Stimulated activated CD8-positive, alpha-beta memory T cell treated with anti-CD3 and anti-CD28 coated beads, Interleukin-15, amount 100 ng/mL, for 48 hours (primary cell): ENCODE data around the gene ISG20L2.
A peak's percentile ranks its signal among the peaks of the same experiment; 100 is the strongest.

Experiments
- DNase-seq, 2 donors: peaks; one replicate each; pipeline ENCODE4 v3.0.0-alpha.2; 2020; ENCODE audit warnings: low read depth in 2 of 2

Gene ISG20L2

GRCh38 chr1:156740741-156741480 lies 12.3 kb upstream of the ISG20L2 start, which contains the start of gene MRPL24:
Gene MRPL24, minus strand, starts transcription at chr1:156741088. Its CDS starts 2,384 bp downstream, at chr1:156738704.
- DNase-seq: peak; percentile 95 to 96

- no peak for DNase-seq
Measured at GRCh38 chr1:156740237-156740740, 11.7 kb upstream of the ISG20L2 start.

DNA sequence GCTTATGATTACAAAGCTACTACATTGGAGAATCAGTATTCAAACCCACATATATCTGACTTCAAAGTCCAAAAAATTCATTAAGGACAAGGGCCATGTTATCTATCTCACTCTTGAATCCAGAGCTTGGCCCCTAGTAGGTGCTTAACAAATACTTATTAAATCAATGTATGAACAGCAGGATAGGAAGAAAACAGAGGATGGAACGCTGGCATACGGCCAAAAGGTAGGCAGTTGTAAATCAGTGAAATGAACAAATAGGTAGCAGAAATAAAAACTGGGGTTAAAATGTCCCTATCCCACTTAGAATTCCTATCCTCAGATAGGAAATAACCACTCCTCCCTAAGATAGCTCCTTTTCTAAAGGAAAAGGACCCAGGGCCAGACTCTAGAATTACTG lies 10.3 kb upstream of the ISG20L2 start:
- DNase-seq: no peak

GRCh38 chr1:156738407-156738806 lies 9.8 kb upstream of the ISG20L2 start:
- no peak for DNase-seq

GRCh38 chr1:156733989-156734584 lies 5.5 kb upstream of the ISG20L2 start:
- no peak for DNase-seq

DNA sequence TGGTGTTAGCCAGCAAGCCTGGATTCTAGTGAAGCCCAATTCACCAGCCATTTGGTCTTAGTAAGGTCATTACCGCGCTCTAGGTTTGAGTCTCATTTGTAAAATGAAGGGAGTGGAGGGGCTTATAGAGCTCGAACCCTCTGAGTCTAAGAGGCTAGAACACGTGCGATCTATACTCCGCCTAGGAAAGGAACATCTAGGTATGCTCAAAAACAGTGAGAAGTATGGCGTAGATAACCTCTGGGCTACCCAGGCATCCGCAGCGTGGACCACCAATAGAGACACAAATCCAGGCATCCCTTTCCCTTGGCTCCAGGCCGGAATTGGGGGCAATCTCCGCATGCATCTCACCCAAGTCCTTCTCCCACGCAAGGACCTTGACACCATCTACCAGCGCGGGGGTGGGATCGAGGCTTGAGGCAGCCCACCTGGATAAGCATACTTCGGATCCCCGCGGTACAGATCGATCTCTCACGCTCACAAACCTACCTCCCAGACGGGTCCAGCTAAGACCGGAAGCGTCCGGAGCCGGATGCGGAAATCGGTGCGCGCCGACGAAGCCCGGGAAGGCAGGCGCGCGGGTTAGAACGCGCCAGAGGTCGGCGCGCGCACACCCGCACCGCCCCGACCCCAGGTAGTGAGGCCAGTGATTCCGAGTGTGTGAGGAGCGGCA lies 504 bp downstream of the ISG20L2 start, which contains the start of gene METTL25B:
METTL25B (plus strand) TSS at position 544 of the 673 bp plus-strand sequence. CDS start 636 bp downstream, outside the sequence.
- DNase-seq: peak; percentile 76 to 78

DNA sequence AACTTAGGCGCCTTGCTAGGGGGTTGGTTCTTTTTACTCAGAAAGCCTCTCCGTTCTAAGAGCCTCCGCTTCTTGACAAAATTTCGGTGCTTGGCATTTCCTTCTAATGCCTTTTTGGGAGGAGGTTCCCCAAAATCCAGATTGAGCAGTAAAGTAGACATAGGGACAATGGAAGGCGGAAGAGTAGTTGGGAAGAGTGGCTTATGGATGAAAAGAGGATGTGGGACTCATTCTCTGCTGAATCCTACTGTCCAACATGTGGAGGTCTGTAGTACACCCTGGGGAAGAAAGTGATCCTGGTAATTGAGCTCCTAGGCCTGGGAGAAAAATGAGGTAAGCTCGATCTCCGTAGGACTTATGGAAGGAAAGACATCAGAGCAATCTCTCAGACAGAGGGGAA lies 1.1 kb downstream of the ISG20L2 start:
- no peak for DNase-seq

DNA sequence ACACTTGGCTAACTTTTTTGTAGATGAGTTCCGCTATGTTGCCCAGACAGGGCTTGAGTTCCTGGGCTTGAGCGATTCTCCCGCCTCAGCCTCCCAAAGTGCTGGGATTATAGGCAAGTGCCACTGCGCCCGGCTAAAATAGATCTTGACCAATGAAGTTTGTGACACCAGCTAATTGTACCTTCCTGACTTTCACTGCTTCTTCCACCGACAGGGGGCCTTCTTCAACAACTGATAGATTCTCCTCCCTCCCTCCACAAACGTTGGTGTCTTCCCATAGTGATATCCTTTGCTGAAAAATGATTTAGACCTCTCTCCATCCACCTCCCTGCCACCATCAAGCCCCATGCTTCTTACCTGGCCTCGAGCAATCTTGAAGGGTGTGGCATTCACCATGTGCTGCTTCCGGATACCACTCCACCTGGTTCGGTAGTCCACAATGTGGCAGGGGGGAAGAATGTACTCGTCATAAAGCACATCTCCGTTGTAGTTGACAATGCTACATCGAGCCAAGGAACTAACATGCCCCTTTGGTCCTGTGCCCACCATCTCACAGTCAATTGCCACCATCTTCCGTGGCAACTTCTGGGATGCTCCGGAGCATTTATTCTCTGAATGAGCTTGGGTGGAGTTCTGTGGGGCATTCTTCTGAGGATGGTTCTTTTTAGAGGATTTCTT lies 1.9 kb downstream of the ISG20L2 start:
- DNase-seq: peak in 1 of 2 donors; percentile 29

GRCh38 chr1:156725683-156726280 lies 2.8 kb downstream of the ISG20L2 start:
- DNase-seq: peak; percentile 63 to 67

GRCh38 chr1:156721535-156721934 lies 7.0 kb downstream of the ISG20L2 start:
- DNase-seq: no peak

DNA sequence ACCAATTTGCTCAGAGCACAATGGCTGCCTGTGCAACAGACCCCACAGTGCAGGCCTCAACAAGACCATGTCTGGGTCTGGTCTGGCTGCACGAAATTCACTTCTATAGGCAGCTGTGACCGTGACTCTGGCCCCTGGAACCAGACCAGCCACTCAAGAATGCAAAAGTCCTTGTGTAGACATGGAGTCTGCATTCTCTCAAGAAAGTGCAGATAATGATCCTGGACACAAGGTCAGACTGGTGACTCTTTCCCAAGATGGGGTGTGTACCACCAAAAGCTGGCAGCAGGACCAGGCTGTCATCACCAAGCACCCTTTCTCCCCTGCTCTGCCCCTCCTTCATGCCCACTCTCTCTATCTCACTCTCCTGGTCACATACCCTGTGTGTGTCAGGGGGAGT lies 7.4 kb downstream of the ISG20L2 start:
- no peak for DNase-seq

DNA sequence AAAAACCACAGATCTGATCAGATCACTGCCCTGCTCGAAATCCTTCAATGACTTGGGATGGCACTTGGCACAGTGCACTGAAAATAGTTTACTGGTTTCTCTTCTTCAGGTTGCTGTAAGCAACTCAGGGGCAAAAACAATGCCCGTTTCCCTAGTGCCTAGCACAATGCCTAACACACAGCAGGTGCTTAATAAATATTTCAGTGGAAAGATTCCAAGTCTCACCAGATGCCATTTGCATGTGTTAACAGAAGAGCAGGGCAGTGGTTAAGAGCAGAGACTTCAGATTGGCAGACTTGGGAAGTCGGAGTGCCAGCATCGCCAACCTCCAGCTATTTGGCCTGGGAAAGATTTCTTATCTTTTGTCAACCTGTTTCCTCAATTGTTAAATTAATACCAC lies 11.2 kb downstream of the ISG20L2 start:
- no peak for DNase-seq

DNA sequence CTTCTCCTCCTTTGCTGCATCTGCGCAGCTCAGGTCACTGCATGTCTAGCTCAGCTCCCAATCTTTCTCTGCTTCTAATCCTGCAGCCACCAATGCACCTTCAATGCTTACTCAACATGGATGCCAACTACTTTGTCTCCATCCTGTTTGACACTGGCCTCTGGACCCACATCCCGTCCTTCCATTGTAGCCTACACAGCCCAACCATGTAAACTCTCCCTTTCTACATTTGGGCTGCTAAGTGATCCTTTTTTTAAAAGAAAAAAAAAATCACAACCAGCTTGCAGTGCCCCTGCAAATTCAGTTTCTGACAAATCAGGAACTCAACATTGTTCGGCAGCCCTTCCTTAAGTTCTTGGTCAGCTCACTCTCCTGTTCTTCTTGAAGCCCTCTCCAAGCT lies 13.7 kb downstream of the ISG20L2 start:
- no peak for DNase-seq

- DNase-seq: no peak
Measured at GRCh38 chr1:156712626-156713025, 15.9 kb downstream of the ISG20L2 start.

DNA sequence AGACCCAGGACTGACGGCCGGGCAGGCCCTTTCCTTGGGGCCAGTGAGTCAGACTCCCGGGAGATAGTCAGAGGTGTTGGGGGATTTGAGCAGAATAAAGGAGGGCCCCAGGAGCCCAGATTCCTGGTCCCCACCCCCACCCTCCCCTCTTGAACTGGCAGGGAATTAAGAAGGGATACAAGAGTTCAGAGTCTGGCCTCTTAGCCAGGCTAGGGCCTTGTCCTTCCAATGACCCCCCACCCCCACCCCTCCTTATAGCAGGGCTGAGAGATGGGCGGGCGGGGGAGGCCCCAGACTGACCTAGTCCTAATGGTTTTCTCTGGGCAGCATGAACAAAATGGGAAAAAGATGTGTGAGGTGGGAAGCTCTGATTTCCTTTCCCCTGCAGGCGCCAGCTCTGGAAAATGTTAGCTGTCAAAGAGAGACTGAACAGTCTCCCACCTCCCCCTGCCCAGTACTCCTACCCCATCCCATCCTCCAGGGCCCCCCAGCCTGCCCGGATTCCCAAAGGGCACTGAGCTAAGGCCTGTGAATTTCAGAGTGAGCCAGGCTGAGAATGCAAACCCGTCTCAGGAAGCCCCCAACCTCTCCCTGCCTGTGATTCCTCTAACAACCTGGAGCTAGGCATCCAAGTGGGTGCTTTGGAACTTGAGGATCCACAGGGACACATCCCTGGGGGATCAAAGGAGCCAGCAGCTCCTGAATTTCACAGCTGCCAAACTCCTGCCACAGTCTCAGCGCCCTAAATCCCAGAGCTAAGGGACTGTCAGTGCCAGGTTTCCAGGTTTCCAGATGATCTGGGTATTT lies 17.4 kb downstream of the ISG20L2 start:
- no peak for DNase-seq

DNA sequence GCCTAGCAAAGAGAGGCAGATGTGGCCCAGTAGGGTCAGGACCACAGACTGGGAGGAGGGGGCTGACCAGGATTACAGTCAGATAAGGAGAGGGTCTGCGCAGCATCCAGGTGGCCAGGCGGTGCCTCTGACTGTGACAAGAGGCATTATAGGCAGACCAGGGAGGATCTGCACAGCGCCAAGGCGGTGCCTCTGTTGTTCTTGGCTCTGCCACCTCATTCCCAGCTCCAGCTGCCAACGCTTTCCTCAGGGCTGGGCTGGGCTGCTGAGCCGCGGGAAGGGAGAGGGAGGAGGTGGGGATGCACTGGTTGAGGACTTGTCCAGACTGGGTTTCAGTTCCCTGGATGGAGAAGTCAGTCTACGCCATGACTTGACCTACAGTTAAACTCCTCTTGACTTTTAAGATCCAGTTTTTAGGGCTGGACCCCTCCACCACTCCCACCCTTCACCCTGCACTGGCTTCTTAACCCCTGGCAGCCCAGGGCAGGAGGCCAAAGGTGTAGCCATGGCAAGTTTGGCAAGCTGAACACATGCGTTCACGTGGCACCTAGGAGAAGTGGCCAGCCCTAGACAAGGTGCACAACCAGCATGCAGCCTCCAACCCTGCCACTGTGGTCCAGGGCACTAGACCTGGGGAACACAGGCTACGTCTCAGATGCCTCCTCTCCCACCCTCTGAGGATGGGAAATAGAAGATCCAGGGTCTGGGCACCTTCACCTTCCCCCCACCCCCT lies 18.6 kb downstream of the ISG20L2 start:
- no peak for DNase-seq

DNA sequence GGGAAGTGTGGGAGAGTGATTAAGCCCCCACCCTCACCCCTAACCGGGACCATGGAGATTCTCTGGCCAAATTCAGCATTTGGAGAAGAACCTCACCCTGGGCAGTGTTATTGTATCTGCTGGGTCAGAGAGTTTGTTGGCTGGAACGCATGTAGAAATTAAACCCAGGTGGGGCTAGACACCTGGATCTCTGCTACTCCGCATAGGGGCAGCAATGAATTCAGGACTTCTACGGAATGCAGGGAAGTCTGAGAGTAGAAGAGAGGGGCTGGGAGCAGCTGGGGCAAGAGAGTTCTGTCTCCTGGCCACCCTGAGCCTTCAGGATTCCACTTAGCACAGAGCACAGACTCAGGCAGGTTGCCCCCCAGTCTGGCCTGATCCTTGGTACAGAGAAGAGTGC lies 19.5 kb downstream of the ISG20L2 start:
- DNase-seq: no peak

DNA sequence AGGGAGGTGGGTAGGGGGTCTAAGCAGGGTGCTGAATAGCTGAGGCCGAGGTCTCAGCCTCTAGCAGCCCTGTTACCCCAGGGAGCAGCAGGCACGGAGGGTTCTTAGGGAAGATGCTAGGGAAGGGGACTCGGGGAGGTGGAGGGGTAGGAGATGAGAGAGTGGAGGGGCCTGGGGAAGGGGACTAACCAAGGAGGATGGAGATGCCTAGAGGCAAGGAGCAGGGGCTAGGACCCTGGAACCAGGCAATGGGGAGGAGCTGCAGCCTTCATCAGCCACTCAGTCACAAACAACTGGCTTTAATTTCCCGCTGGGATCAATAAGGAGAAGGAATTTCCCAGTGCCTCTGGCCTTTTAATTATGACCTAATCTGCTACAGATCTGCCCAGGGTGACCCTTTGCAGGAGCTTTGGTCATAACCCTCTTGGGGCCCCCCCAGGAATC lies 20.3 kb downstream of the ISG20L2 start:
- no peak for DNase-seq

DNA sequence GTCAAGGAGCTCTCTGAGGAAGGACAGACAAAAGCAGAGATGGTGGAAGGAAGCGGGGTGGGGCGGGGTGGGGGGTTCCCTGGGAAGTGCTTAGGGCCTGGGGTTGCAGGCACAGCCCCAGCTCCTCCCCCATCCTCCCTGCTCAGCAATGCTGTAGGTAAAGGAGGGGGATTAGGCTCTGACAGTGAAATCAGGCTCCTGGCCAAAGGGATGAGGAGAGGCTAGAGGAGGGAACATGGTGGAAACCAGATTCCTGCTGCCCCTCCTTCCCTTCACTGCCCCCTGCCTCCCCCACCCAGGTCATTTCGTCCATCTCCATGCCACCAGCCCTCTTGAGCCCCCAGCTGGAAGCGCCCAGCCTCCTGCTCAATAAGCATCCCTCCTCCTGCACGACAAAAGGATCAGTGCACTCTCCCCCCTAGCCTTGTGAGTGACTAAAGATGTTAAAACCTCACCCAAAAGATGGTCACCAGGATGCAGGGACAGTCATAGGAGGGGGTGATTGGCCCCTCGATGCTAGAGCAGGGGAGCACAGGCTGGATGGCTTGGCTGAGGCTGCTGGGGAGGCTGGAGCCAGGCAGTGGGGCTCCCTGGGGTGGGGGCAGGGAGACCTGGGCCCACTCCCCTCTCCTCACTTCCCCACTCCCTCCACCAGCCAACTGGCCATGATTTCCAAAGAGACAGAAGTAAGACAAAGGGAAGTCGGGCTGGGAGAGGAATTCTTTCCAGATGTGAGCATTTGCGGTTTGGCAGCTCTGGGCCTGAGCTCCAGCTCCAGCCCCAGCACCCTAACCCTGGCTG lies 20.9 kb downstream of the ISG20L2 start:
- DNase-seq: no peak
